Right renal cortex interstitium (tissue), 3 donors: ENCODE measurements around the gene FAS. TPM values are rescaled to one million over a fixed set of nuclear protein-coding genes. Genes with fewer than 3 reads are reported as not detected.

Experiments used
- DNase-seq, 3 donors: peaks; one replicate each; pipeline ENCODE4 v3.0.0-alpha.2; 2013; ENCODE audit warnings: low read depth in 3 of 3, low spot score in 2 of 3
- polyA plus RNA-seq, 3 donors: library from polyadenylated mRNA; unstranded; fragments of 120-200 nt; gene quantifications; one replicate each; pipeline ENCODE4 v1.2.1, GENCODE V29; 2013; ENCODE audit not compliant: insufficient read length in 3 of 3

The FAS gene
- polyA plus RNA-seq, 3 donors = 12.4 to 12.9 (median 12.5) TPM

DNA sequence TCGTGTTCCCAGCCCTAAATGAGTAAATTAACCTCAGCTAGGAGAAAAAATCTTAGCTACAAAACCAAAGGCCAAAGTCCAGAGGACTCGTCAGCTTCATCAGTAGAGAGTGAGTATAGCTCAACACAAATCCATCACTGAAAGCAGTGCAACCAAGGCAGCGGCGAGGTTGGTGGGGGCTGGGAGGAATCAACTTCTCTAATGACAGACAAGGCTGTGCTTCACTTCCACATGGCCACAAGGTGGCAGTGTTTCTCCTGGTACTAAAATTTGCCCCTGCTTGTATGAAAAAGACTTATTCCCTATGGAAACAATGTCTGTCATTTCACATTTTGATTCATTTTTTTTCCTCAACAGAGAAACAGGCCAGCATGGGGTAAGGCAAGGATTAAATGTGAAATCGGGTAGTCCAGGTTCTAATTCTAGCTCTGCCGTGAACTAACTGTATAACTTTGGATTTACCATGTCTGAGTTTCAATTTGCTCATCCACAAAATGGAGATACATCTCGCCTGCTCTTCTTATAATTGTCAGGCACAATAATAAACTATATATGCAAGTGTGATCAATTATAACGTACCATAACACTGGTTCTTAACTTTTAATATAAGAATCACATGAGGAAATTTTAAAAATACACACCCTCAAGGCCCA is 39.3 kb downstream of the FAS start:
- peak; percentile 44 to 72 (median 60) for DNase-seq

DNA sequence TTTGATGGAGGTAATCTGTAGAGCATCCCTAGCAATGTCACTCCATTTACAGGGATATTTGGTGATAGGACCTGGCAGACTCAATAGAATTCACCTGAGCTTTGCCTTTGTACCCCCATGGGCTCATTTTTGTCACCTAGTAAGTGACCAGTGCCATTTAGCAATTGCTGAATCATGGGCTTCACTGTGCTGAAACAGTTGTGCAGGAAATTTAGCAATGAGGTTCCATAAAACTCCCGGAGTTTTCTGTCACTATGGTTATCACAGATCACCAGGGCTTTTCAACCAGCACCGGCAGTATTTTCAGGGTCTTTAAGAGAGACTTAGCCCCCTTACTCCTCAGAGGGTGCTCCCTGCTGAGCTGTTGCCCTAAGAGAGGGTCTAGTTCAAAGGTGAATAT is 40.2 kb downstream of the FAS start:
- DNase-seq = no peak

DNA sequence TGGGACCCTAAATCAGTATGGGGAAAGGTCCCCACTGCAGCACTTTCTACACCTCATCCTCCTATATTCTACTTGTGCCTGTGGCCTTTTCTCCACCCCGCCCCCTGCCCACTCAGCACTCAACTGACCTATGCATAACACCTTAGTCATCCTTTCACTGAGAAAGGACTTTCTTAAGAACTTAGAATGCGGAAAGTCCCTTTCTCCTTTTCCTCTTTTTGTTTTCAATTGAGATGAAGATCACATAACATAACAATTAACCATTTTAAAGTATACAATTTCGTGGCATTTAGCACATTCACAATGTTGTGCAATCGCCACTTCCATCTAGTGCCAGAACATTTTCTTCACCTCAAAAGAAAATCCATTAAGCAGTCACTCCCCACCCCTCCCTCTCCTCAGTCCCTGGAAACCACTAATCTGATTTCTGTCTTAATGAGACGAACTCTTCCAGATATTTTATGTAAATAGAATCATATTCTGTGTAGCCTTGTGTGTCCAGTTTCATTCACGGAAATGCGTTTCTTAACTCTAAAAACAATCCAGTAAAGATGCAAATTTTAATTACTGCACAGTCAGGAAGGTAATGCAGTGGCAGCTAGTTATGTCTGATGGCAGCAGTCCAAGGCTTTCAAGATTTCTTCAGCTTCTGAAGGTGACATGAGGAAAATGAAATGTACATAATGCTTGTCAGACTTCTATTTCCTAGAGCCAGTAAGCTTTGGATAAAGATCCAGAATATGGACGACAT is 41.7 kb downstream of the FAS start:
- peak in 1 of 3 donors; percentile 4 for DNase-seq

DNA sequence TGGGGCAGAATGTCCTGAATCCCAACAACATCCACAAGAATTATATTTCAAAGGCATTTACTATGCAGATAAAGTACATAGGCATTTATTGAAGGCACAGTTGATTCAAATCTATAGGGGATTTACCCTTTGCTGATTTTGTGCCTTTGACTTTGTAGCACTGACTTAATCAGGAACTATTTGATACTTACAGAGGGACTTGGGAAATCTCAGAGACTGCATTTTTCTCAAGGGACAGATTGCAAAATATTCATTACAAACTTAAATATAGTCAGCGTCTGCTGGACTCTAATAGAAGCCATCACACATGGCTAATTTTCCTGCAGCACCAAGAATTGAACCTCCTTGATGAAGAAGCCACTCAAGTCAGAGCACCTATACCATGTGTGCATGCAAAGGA is 44.9 kb downstream of the FAS start:
- no peak for DNase-seq

DNA sequence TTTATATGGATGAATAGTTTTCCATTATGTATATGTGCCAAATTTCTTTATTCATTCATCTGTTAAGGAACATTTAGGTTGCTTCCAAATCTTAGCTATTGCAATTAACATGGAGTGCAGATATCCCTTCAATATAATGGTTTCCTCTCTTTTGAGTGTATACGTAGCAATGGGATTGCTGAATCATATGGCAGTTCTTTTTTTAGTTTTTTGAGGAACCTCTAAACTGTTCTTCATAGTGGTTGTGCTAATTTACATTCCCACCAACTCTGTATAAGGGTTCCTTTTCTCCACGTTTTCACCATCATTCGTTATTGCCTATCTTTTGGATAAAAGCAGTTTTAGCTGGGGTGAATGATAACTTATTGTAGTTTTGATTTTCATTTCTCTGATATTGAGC is 46.5 kb downstream of the FAS start:
- DNase-seq = no peak

DNA sequence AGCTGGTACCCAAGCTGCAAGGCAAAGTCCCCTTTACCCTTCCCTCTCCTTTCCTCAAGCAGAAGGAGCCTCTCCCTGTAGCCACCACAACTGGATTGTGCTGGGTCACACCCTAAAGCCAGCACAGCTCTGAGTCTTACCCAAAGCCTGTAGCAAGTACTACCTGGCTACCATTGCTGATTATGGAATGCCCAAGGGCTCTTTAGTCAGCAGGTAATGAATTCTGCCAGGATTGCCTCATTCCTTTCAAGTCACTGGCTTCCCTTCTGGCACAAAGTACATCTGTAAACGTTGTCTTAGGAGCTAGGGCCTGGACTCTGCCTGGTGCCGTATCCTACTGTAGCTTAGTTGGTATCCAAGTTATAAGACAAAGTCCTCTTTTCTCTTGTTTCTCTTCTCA is 52.0 kb downstream of the FAS start:
- DNase-seq = no peak

DNA sequence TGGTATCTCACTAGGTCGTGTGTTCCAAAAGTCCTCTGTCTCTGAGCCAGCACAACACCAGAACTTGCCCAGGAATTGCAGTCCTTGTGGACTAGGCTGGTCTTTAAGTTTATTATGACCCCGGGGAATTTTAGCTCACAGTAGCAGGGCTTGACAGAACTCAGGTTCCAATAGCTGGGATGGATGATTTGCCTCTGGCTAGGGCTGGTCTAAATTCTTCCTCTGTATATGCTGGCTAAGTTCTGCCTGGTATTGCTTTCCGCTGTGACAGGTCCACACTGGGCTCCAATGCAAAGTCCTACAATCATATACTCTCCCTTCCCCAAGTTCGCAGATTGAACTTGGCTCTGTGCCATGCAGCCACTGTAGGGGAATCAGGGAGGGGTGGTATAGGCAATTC is 52.5 kb downstream of the FAS start:
- no peak for DNase-seq

DNA sequence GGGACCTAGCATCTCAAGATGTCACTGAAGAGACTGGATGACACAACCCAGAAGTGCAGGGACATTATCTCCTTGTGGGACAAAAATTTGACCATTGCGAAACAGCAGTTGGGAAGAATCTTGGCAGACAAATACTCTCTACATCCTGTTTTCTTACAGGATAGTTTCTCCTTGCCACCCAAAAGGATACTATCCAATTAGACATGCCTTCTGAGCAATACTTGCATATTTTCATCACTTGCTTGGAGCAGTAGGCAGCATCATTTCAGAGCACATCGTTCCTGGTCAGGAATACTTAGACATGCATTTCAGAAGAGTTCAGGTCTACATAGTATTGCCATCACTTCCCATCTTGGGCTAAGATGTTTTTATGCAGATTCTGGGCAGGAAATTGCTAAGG is 56.8 kb downstream of the FAS start:
- no peak for DNase-seq

DNA sequence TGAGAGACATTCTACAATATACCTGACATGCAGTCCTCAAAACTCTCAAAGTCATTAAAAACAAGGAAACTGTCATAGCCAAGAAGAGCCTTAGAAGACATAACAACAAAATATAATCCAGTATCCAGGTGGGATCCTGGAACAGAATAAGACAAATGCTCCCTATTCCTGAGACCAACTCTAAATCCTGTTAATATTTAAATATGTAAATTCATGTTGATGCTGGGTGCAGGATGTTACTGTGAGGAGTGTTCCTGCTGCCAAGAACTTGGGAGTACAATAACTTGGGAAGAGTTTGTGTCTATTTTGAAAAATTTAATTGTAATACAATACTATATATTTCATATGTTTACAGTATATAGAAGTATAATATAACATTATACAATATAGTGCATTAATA is 61.0 kb downstream of the FAS start:
- no peak for DNase-seq

DNA sequence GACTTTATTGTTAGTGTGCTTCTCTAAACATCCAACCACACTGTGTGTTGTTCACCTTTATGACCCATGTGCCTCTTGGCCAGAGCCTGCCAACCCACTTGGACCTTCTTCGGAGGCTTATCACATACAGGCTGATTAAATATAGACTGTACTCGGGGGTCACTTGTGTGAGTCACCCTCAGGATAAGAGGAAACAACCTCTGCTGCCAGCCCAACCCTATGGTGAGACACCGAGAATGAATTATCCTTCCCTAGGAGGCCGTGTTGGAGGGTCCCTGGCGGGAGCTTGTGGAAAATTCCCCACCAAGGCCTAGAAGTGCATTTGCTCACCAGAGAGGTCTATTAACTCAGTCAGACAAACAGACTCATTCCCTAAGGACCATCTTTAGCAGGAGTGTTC is 63.0 kb downstream of the FAS start:
- no peak for DNase-seq

DNA sequence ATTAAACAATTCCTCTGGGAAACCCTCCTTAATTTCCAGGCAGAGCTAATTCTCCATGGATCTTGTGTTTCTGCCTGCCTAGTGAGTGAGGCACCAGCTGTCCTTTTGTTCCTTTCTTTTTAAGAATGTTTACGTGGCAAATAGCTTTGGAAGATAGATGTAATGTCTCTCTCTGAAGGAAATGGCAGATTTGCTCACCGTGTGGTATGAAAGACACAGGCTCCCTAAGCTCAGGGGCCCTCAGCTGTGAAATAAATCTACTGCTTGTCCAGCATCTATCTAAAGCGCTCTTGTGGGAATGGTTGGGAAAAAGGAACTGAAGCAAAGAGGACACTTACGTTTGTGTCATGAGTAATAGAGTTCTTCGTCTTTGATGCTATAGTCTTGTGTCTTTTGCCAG is 64.6 kb downstream of the FAS start:
- DNase-seq = no peak

DNA sequence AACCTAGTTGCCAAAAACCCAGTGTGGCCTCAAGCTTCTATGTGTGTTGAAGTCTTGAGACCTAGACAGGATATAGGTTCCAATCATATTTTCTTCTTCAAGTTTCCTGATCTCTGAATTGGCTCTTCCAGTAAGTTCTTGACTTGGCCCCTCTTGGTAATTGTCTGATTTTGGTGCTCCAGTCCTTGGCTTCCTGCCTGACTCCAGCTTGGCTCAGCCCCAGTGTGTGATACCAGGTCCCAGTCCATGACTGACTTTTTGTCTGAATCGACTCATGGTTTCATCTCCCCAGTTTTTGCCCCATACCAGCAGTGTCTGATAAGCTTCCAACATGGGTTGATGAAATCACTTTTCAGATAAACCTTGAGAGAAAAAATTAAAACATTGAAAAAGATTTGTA is 72.3 kb downstream of the FAS start:
- DNase-seq = no peak

DNA sequence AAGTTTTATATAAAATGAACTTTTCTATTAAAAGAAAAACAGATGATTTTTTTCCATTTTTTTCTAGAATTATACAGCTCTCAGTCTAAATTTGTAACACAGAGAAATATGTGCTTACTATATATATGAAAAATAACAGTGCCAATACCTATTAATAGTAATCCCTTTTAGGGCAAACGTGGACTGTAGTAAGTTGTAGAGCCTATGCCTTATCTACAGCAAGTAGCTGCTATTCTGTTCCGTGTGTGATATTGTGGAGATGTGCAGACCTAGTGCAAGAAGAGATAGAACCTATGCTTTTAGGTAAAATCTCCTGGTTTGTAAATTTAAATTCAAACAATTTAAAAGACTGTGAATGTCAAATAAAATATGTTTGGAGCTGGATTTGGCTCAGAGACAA is 72.9 kb downstream of the FAS start:
- DNase-seq = no peak

DNA sequence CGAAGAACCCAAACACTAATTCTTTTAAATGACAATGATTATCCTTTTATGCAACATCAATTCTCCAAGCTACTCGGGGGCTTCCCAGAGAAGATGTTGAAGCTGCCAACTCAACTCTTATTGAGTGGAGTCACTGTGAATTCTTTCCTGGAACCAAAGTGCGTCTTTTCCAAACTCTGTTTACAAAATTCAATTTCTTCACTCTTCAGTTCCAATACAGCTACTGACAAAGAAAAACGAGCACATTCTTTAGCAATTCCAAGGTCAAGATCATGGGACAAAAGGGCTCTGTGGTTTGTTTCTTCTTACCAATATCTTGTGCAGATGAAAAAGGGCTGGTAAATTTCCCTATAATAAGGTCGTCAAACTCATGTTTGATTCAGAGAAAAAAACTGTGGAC is 74.2 kb downstream of the FAS start:
- DNase-seq = no peak

Other genes starting within 250 kb of the FAS start
- not detected for gene LIPN, start 230.8 kb upstream of the FAS start, polyA plus RNA-seq
- gene LIPM, start 188.1 kb upstream of the FAS start, polyA plus RNA-seq = under 1 TPM in 1 of 3 donors, not detected in 2; 0.11 TPM
- gene ANKRD22, start 139.0 kb upstream of the FAS start, polyA plus RNA-seq = under 1 TPM in 2 of 3 donors, not detected in 1; 0.37 to 0.54 TPM
- gene STAMBPL1, start 110.6 kb upstream of the FAS start, polyA plus RNA-seq = 1 to 10 TPM; 1.7 to 2.0 (median 1.9) TPM
- 100 to 1,000 TPM; 174 to 195 (median 189) TPM for gene ACTA2, start 38.0 kb upstream of the FAS start, polyA plus RNA-seq
- gene CH25H, start 216.5 kb downstream of the FAS start, polyA plus RNA-seq = under 1 TPM; 0.11 to 0.22 (median 0.13) TPM